ENCODE data around the gene RAF1. TPM values are rescaled to one million over a fixed set of nuclear protein-coding genes. Genes with fewer than 3 reads are reported as not detected.
"Not testable (repeated sequence)": the region's sequence is repeated elsewhere in the genome, so short reads cannot be mapped to it uniquely, and the experiment has no call there.

Gene RAF1
- total RNA-seq, 1 donor from 2014 or later: 96.8 TPM

GRCh38 chr3:12630292-12630691, 33.6 kb downstream of the RAF1 start:
- Mint-ChIP-seq H3K9me3 (ENCODE audit: unreplicated experiment) (no peaks in the 10 kb centered on the region), H3K4me1 (ENCODE audit: unreplicated experiment) (peaks cover 8% of the 10 kb centered on the region), H3K36me3 (ENCODE audit: low read depth, unreplicated experiment) (no peaks in the 10 kb centered on the region), H3K4me3 (ENCODE audit: unreplicated experiment) (no peak overlapping the region), H3K27me3 (ENCODE audit: unreplicated experiment) (no peaks in the 10 kb centered on the region), H3K27ac (ENCODE audit: unreplicated experiment) (peak overlapping the region; percentile 74)
- no peak for DNase-seq (ENCODE audit: low spot score)
- TF ChIP-seq CTCF (IDR thresholded peaks at IDR 0.05; ENCODE audit: unreplicated experiment): no peak

GRCh38 chr3:12629560-12629959, 34.4 kb downstream of the RAF1 start:
- DNase-seq (ENCODE audit: low spot score): no peak
- Mint-ChIP-seq H3K27ac (ENCODE audit: unreplicated experiment) (no peak overlapping the region), H3K36me3 (ENCODE audit: low read depth, unreplicated experiment) (no peaks in the 10 kb centered on the region), H3K4me3 (ENCODE audit: unreplicated experiment) (no peak overlapping the region), H3K4me1 (ENCODE audit: unreplicated experiment) (peaks cover 7% of the 10 kb centered on the region), H3K9me3 (ENCODE audit: unreplicated experiment) (no peaks in the 10 kb centered on the region), H3K27me3 (ENCODE audit: unreplicated experiment) (no peaks in the 10 kb centered on the region)
- no peak for TF ChIP-seq CTCF (IDR thresholded peaks at IDR 0.05; ENCODE audit: unreplicated experiment)

GRCh38 chr3:12628813-12629212, 35.1 kb downstream of the RAF1 start:
- no peak overlapping the region for H3K27ac Mint-ChIP-seq (ENCODE audit: unreplicated experiment)
- H3K27me3 Mint-ChIP-seq (ENCODE audit: unreplicated experiment): no peaks in the 10 kb centered on the region
- H3K9me3 Mint-ChIP-seq (ENCODE audit: unreplicated experiment): no peaks in the 10 kb centered on the region
- H3K36me3 Mint-ChIP-seq (ENCODE audit: low read depth, unreplicated experiment): no peaks in the 10 kb centered on the region
- TF ChIP-seq CTCF (IDR thresholded peaks at IDR 0.05; ENCODE audit: unreplicated experiment): no peak
- H3K4me3 Mint-ChIP-seq (ENCODE audit: unreplicated experiment): no peak overlapping the region
- no peak for DNase-seq (ENCODE audit: low spot score)
- H3K4me1 Mint-ChIP-seq (ENCODE audit: unreplicated experiment): peaks cover 3% of the 10 kb centered on the region

GRCh38 chr3:12627370-12627769, 36.5 kb downstream of the RAF1 start:
- Mint-ChIP-seq H3K27me3 (ENCODE audit: unreplicated experiment) (no peaks in the 10 kb centered on the region), H3K9me3 (ENCODE audit: unreplicated experiment) (no peaks in the 10 kb centered on the region), H3K4me1 (ENCODE audit: unreplicated experiment) (peaks cover 3% of the 10 kb centered on the region), H3K27ac (ENCODE audit: unreplicated experiment) (no peak overlapping the region), H3K36me3 (ENCODE audit: low read depth, unreplicated experiment) (no peaks in the 10 kb centered on the region), H3K4me3 (ENCODE audit: unreplicated experiment) (no peak overlapping the region)
- no peak for TF ChIP-seq CTCF (IDR thresholded peaks at IDR 0.05; ENCODE audit: unreplicated experiment)
- no peak for DNase-seq (ENCODE audit: low spot score)

GRCh38 chr3:12624964-12625363, 39.0 kb downstream of the RAF1 start:
- H3K36me3 Mint-ChIP-seq (ENCODE audit: low read depth, unreplicated experiment); H3K27ac Mint-ChIP-seq (ENCODE audit: unreplicated experiment); H3K4me1 Mint-ChIP-seq (ENCODE audit: unreplicated experiment): not testable (repeated sequence)

GRCh38 chr3:12624056-12624455, 39.9 kb downstream of the RAF1 start:
- no peak overlapping the region for H3K27ac Mint-ChIP-seq (ENCODE audit: unreplicated experiment)
- H3K4me1 Mint-ChIP-seq (ENCODE audit: unreplicated experiment): peaks cover 3% of the 10 kb centered on the region
- no peak overlapping the region for H3K4me3 Mint-ChIP-seq (ENCODE audit: unreplicated experiment)
- no peaks in the 10 kb centered on the region for H3K36me3 Mint-ChIP-seq (ENCODE audit: low read depth, unreplicated experiment)
- no peak for DNase-seq (ENCODE audit: low spot score)
- no peaks in the 10 kb centered on the region for H3K27me3 Mint-ChIP-seq (ENCODE audit: unreplicated experiment)
- H3K9me3 Mint-ChIP-seq (ENCODE audit: unreplicated experiment): no peaks in the 10 kb centered on the region
- TF ChIP-seq CTCF (IDR thresholded peaks at IDR 0.05; ENCODE audit: unreplicated experiment): no peak

More at GRCh38 chr3:12624964-12625363, 39.0 kb downstream of the RAF1 start:
- not testable (repeated sequence) for DNase-seq (ENCODE audit: low spot score); H3K4me3 Mint-ChIP-seq (ENCODE audit: unreplicated experiment); H3K9me3 Mint-ChIP-seq (ENCODE audit: unreplicated experiment); H3K27me3 Mint-ChIP-seq (ENCODE audit: unreplicated experiment)

All from endothelial cell (in vitro differentiated cells).